Measurements from ENCODE around the gene ZSCAN1.

The ZSCAN1 gene

GRCh38 chr19:58084596-58085347 is 50.9 kb downstream of the ZSCAN1 start:
- Mint-ChIP-seq H3K9me3 (peaks cover 30% of the 10 kb centered on the region), H3K27me3 (no peaks in the 10 kb centered on the region), H3K36me3 (ENCODE audit: low read depth) (peaks cover 54% of the 10 kb centered on the region), H3K4me3 (no peak overlapping the region), H3K4me1 (no peaks in the 10 kb centered on the region), H3K27ac (no peak overlapping the region)
- ATAC-seq (no peak), DNase-seq (no peak)

- peaks cover 25% of the 10 kb centered on the region for H3K9me3 Mint-ChIP-seq
- DNase-seq (no peak), ATAC-seq (no peak)
- H3K4me1 Mint-ChIP-seq: no peaks in the 10 kb centered on the region
- no peaks in the 10 kb centered on the region for H3K27me3 Mint-ChIP-seq
- peaks cover 50% of the 10 kb centered on the region for H3K36me3 Mint-ChIP-seq (ENCODE audit: low read depth)
- no peak overlapping the region for H3K4me3 Mint-ChIP-seq
- no peak overlapping the region for H3K27ac Mint-ChIP-seq
These were observed 51.6 kb downstream of the ZSCAN1 start for GRCh38 chr19:58085348-58085875.

GRCh38 chr19:58086825-58087710 is 53.2 kb downstream of the ZSCAN1 start:
- H3K4me3 Mint-ChIP-seq: no peak overlapping the region
- DNase-seq: no peak
- no peaks in the 10 kb centered on the region for H3K4me1 Mint-ChIP-seq
- H3K9me3 Mint-ChIP-seq: peaks cover 18% of the 10 kb centered on the region
- H3K27me3 Mint-ChIP-seq: no peaks in the 10 kb centered on the region
- peaks cover 44% of the 10 kb centered on the region for H3K36me3 Mint-ChIP-seq (ENCODE audit: low read depth)
- H3K27ac Mint-ChIP-seq: no peak overlapping the region
- ATAC-seq: no peak

GRCh38 chr19:58088521-58089052 is 54.8 kb downstream of the ZSCAN1 start:
- ATAC-seq: no peak
- Mint-ChIP-seq H3K27ac (no peak overlapping the region), H3K4me1 (no peaks in the 10 kb centered on the region), H3K4me3 (no peak overlapping the region), H3K9me3 (peaks cover 21% of the 10 kb centered on the region), H3K27me3 (no peaks in the 10 kb centered on the region), H3K36me3 (ENCODE audit: low read depth) (peaks cover 43% of the 10 kb centered on the region)
- no peak for DNase-seq

- Mint-ChIP-seq H3K4me3 (no peak overlapping the region), H3K36me3 (ENCODE audit: low read depth) (peaks cover 36% of the 10 kb centered on the region), H3K27me3 (no peaks in the 10 kb centered on the region), H3K4me1 (no peaks in the 10 kb centered on the region), H3K9me3 (peaks cover 15% of the 10 kb centered on the region), H3K27ac (no peak overlapping the region)
- ATAC-seq (no peak), DNase-seq (no peak)
These were observed 56.0 kb downstream of the ZSCAN1 start for GRCh38 chr19:58089846-58090245.

GRCh38 chr19:58091251-58091995 is 57.6 kb downstream of the ZSCAN1 start:
- Mint-ChIP-seq H3K27me3 (no peaks in the 10 kb centered on the region), H3K36me3 (ENCODE audit: low read depth) (peaks cover 31% of the 10 kb centered on the region), H3K4me3 (no peak overlapping the region), H3K27ac (no peak overlapping the region), H3K4me1 (no peaks in the 10 kb centered on the region), H3K9me3 (peaks cover 20% of the 10 kb centered on the region)
- ATAC-seq (no peak), DNase-seq (no peak)

- Mint-ChIP-seq H3K27ac (no peak overlapping the region), H3K36me3 (ENCODE audit: low read depth) (peaks cover 24% of the 10 kb centered on the region), H3K27me3 (no peaks in the 10 kb centered on the region), H3K4me1 (peaks cover 5% of the 10 kb centered on the region), H3K9me3 (peaks cover 23% of the 10 kb centered on the region), H3K4me3 (no peak overlapping the region)
- no peak for DNase-seq
- ATAC-seq: no peak
These were observed 59.2 kb downstream of the ZSCAN1 start for GRCh38 chr19:58093071-58093470.

- H3K9me3 Mint-ChIP-seq: peaks cover 28% of the 10 kb centered on the region
These were observed 61.5 kb downstream of the ZSCAN1 start for GRCh38 chr19:58095328-58095727.

GRCh38 chr19:58096884-58097283 is 63.1 kb downstream of the ZSCAN1 start:
- Mint-ChIP-seq H3K4me3 (peak overlapping the region; percentile 70), H3K36me3 (ENCODE audit: low read depth) (peaks cover 21% of the 10 kb centered on the region), H3K27me3 (no peaks in the 10 kb centered on the region), H3K27ac (peak overlapping the region; percentile 77), H3K9me3 (peaks cover 25% of the 10 kb centered on the region), H3K4me1 (peaks cover 12% of the 10 kb centered on the region)
- DNase-seq: no peak
- no peak for ATAC-seq

More at GRCh38 chr19:58095328-58095727, 61.5 kb downstream of the ZSCAN1 start:
- Mint-ChIP-seq H3K27ac (no peak overlapping the region), H3K4me3 (no peak overlapping the region), H3K27me3 (no peaks in the 10 kb centered on the region), H3K4me1 (peaks cover 12% of the 10 kb centered on the region), H3K36me3 (ENCODE audit: low read depth) (peaks cover 24% of the 10 kb centered on the region)
- DNase-seq (no peak), ATAC-seq (no peak)

GRCh38 chr19:58097349-58097748 is 63.5 kb downstream of the ZSCAN1 start:
- H3K4me1 Mint-ChIP-seq: peaks cover 12% of the 10 kb centered on the region
- ATAC-seq (no peak), DNase-seq (no peak)
- H3K36me3 Mint-ChIP-seq (ENCODE audit: low read depth): peaks cover 19% of the 10 kb centered on the region
- peaks cover 26% of the 10 kb centered on the region for H3K9me3 Mint-ChIP-seq
- peak overlapping the region; percentile 77 for H3K27ac Mint-ChIP-seq
- H3K4me3 Mint-ChIP-seq: peak overlapping the region; percentile 70
- no peaks in the 10 kb centered on the region for H3K27me3 Mint-ChIP-seq

GRCh38 chr19:58097781-58098681 is 64.2 kb downstream of the ZSCAN1 start, which contains the start of gene ZSCAN18:
Gene ZSCAN18 (minus strand): TSS chr19:58098231. CDS start chr19:58090267, 7,964 bp downstream.
- H3K4me1 Mint-ChIP-seq: peaks cover 12% of the 10 kb centered on the region
- peaks cover 18% of the 10 kb centered on the region for H3K36me3 Mint-ChIP-seq (ENCODE audit: low read depth)
- H3K4me3 Mint-ChIP-seq: peak within 1 kb of the TSS; percentile 83
- no peaks in the 10 kb centered on the region for H3K27me3 Mint-ChIP-seq
- H3K9me3 Mint-ChIP-seq: peaks cover 30% of the 10 kb centered on the region
- DNase-seq (peak; percentile 96), ATAC-seq (peak; percentile 98)
- peak within 1 kb of the TSS; percentile 98 for H3K27ac Mint-ChIP-seq

GRCh38 chr19:58098682-58098998 is 64.8 kb downstream of the ZSCAN1 start:
- ATAC-seq (no peak), DNase-seq (no peak)
- H3K27ac Mint-ChIP-seq: peak overlapping the region; percentile 98
- H3K9me3 Mint-ChIP-seq: peaks cover 30% of the 10 kb centered on the region
- H3K27me3 Mint-ChIP-seq: no peaks in the 10 kb centered on the region
- H3K36me3 Mint-ChIP-seq (ENCODE audit: low read depth): peaks cover 18% of the 10 kb centered on the region
- peak overlapping the region; percentile 83 for H3K4me3 Mint-ChIP-seq
- peaks cover 12% of the 10 kb centered on the region for H3K4me1 Mint-ChIP-seq
